ENCODE results near the gene KCTD11.

- no peak for TF ChIP-seq CTCF (conservative IDR thresholded peaks at IDR 0.05 in 1 of 2, IDR thresholded peaks at IDR 0.05 in 1 of 2; ENCODE audit: extremely low read depth in 1 of 2, insufficient read depth in 1 of 2, low read depth in 1 of 2, low read length in 2 of 2)
- no peak for TF ChIP-seq EZH2 (IDR thresholded peaks at IDR 0.05; ENCODE audit: borderline replicate concordance, low read length)
These were observed 38.3 kb downstream of the KCTD11 start for GRCh38 chr17:7389924-7390910.
